BJ (cell line): Measurements from ENCODE around the gene CYP2E1. TPM values are rescaled to one million over a fixed set of nuclear protein-coding genes. Genes with fewer than 3 reads are reported as not detected.
"Not testable (repeated sequence)": the region's sequence is repeated elsewhere in the genome, so short reads cannot be mapped to it uniquely, and the experiment has no call there.

Experiments
- CTCF ChIA-PET: fragments of 350-600 bp; formaldehyde crosslinking; extraction: SDS; loops from one replicate; lab custom pipeline; 2021; ENCODE audit warnings: antibody characterized with exemption, inconsistent platforms; lab: Yijun Ruan, JAX
- POLR2A ChIA-PET: fragments of 300-600 bp; sonication (Branson Sonifier 250); formaldehyde crosslinking; extraction: SDS; loops from one replicate; lab custom pipeline; 2021; ENCODE audit warnings: antibody characterized with exemption; lab: Charles Lee
- DNase-seq: peaks from one replicate; pipeline ENCODE4 v3.0.0-alpha.2; 2011; ENCODE audit warnings: low read depth
- H3K27me3 ChIP-seq: 2 replicates; pipeline ENCODE4 v1.6.0; 2011; ENCODE audit warnings: low read length; ENCODE audit not compliant: control insufficient read depth, insufficient read depth
- H3K36me3 ChIP-seq: 2 replicates; pipeline ENCODE4 v1.5.1; 2011; ENCODE audit warnings: low read length; ENCODE audit not compliant: control insufficient read depth, insufficient read depth
- H3K4me3 ChIP-seq: 2 replicates; pipeline ENCODE4 v1.5.1; 2011; ENCODE audit warnings: low read depth, mild to moderate bottlenecking, control low read depth, low read length
- polyA plus RNA-seq: library from polyadenylated mRNA; depleted of rRNA; stranded (reverse); fragments of >200 nt; gene quantifications from 2 replicates; pipeline ENCODE4 v1.2.3, GENCODE V29; 2011
- TF ChIP-seq, protein P1 (sequence below): IDR thresholded peaks from 2 replicates; pipeline ENCODE4 v1.5.1; 2011; ENCODE audit warnings: low read depth, mild to moderate bottlenecking, control low read depth, inconsistent platforms, low read length, moderate library complexity; ENCODE audit not compliant: insufficient read depth

The CYP2E1 gene
- polyA plus RNA-seq, 1 experiment = 1.9 TPM

GRCh38 chr10:133509700-133510099 is 17.5 kb upstream of the CYP2E1 start:
- TF ChIP-seq, protein P1, sequence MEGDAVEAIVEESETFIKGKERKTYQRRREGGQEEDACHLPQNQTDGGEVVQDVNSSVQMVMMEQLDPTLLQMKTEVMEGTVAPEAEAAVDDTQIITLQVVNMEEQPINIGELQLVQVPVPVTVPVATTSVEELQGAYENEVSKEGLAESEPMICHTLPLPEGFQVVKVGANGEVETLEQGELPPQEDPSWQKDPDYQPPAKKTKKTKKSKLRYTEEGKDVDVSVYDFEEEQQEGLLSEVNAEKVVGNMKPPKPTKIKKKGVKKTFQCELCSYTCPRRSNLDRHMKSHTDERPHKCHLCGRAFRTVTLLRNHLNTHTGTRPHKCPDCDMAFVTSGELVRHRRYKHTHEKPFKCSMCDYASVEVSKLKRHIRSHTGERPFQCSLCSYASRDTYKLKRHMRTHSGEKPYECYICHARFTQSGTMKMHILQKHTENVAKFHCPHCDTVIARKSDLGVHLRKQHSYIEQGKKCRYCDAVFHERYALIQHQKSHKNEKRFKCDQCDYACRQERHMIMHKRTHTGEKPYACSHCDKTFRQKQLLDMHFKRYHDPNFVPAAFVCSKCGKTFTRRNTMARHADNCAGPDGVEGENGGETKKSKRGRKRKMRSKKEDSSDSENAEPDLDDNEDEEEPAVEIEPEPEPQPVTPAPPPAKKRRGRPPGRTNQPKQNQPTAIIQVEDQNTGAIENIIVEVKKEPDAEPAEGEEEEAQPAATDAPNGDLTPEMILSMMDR = no peak
- ChIA-PET CTCF (interaction anchor here (0.9 to 1.9 kb wide), 5 partner anchors 9 to 180 kb away, joined by 3 to 4 read pairs (median 4); no protein-coding TSS in a partner anchor), POLR2A (no interaction called here)
- H3K27me3 ChIP-seq = no peaks in the 10 kb centered on the region
- H3K36me3 ChIP-seq = no peaks in the 10 kb centered on the region
- DNase-seq = no peak
- no peak overlapping the region for H3K4me3 ChIP-seq

DNA sequence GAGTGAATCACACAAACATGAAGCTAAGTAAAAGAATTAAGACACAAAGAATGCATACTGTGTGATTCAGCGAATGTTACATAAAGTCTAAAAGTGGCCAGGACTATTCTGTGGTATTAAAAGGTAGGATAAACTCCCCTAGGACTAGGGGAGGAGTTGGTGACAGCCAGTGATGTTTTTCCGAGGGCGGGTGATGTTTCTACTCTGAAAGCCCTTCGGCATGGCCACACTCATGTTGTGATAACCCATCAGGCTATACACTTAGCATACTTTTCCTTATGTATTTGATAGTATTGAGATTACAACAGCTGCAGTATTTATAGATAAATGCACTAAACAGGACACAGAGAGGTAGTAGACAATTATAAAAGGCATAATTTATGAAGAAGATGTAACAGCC is 15.8 kb upstream of the CYP2E1 start:
- TF ChIP-seq, protein P1 = no peak

GRCh38 chr10:133511907-133512528 is 15.1 kb upstream of the CYP2E1 start:
- POLR2A ChIA-PET = no interaction called here
- CTCF ChIA-PET = no interaction called here
- TF ChIP-seq, protein P1 = no peak

More for the DNA sequence above, 15.8 kb upstream of the CYP2E1 start:
- no peak for DNase-seq
- no peaks in the 10 kb centered on the region for H3K27me3 ChIP-seq
- H3K4me3 ChIP-seq = no peak overlapping the region
- CTCF ChIA-PET = interaction anchor here (1.9 kb wide), 1 partner anchor 12 kb away, joined by 4 read pairs; no protein-coding TSS in a partner anchor
- POLR2A ChIA-PET = no interaction called here
- no peaks in the 10 kb centered on the region for H3K36me3 ChIP-seq

DNA sequence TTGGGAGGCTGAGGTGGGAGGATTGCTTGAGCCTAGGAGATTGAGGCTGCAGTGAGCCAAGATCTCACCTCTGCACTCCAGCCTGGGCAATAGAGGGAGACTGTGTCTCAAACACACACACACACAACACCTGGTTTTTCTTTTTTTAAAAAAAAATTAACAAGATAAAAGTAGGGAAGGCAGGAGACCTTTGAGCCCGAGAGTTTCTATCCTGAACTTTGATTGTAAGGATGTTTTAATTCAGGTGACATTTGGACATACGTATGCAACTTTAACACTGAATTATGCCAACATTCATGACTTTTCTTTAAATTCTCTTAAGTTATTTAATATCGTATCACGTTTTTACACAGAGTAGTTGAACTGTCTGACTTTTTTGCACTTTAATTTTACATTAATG is 11.7 kb upstream of the CYP2E1 start:
- ChIA-PET CTCF (no interaction called here), POLR2A (no interaction called here)
- TF ChIP-seq, protein P1 = no peak
- no peak for DNase-seq
- H3K36me3 ChIP-seq = no peaks in the 10 kb centered on the region
- H3K27me3 ChIP-seq = no peaks in the 10 kb centered on the region
- no peak overlapping the region for H3K4me3 ChIP-seq

More at GRCh38 chr10:133511907-133512528, 15.1 kb upstream of the CYP2E1 start:
- Histone ChIP-seq H3K4me3 (no peak overlapping the region), H3K27me3 (no peaks in the 10 kb centered on the region), H3K36me3 (no peaks in the 10 kb centered on the region)
- DNase-seq = no peak

- ChIA-PET POLR2A (no interaction called here), CTCF (no interaction called here)
- no peaks in the 10 kb centered on the region for H3K27me3 ChIP-seq
- TF ChIP-seq, protein P1 = no peak
- no peaks in the 10 kb centered on the region for H3K36me3 ChIP-seq
- DNase-seq = no peak
- no peak overlapping the region for H3K4me3 ChIP-seq
These were observed 11.1 kb upstream of the CYP2E1 start for GRCh38 chr10:133516057-133516456.

DNA sequence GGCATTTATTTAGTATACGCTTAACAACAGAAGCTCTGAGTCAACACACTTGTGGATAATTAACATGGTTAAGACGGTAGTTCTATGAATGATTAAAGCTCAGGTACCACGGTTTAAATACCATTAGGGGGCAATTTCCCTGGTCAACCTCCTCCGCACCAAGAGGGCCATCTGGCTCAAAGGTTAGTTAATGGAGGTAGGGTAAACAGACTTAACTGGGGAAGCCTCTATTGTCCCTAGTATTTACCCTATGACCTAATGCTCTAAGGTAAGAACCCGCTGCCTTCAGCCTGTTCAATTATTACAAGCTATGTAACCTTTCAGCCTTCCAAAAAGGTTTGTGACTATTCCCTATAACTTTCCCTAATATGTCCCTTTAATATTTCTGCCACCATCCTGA is 8.6 kb upstream of the CYP2E1 start:
- POLR2A ChIA-PET, H3K4me3 ChIP-seq, DNase-seq, H3K36me3 ChIP-seq, H3K27me3 ChIP-seq: not testable (repeated sequence)
- CTCF ChIA-PET = interaction anchor here (1.3 kb wide), 1 partner anchor 9 kb away, joined by 3 read pairs; no protein-coding TSS in a partner anchor
